Endothelial cell of umbilical vein (primary cell): ENCODE results near the gene TLE1. TPM values are rescaled to one million over a fixed set of nuclear protein-coding genes. Genes with fewer than 3 reads are reported as not detected.

Experiments used
- BruUV-seq: library from RNA; stranded (reverse); fragments of 400-500 nt; replicated peaks from 2 replicates; lab custom pipeline; 2021; lab: Mats Ljungman, UMichigan
- CTCF ChIA-PET: fragments of 300-600, 350-600 bp; sonication (Branson Sonifier 250); formaldehyde crosslinking; loops from one replicate; lab custom pipeline; 2021; ENCODE audit warnings: antibody characterized with exemption, inconsistent platforms; lab: Charles Lee
- POLR2A ChIA-PET: fragments of 300-600, 350-600 bp; sonication (Branson Sonifier 250); formaldehyde crosslinking; loops from one replicate; lab custom pipeline; 2021; ENCODE audit warnings: antibody characterized with exemption, inconsistent platforms; lab: Charles Lee
- DNase-seq: peaks from one replicate; pipeline ENCODE4 v3.0.0-alpha.2; 2011; ENCODE audit warnings: low read depth, low spot score
- FAIRE-seq: peaks from 2 replicates; lab custom pipeline; 2011; peaks lifted over from hg19 to GRCh38; lab: Jason Lieb, UNC
- H2AFZ ChIP-seq: 2 replicates; pipeline ENCODE4 v1.6.0; 2012; ENCODE audit warnings: low read depth, low read length, control low read depth, inconsistent platforms
- H3K27ac ChIP-seq: 2 replicates; pipeline ENCODE4 v1.5.1; 2011; ENCODE audit warnings: low read depth, mild to moderate bottlenecking, control low read depth, low read length, moderate library complexity; ENCODE audit not compliant: insufficient read depth
- H3K27me3 ChIP-seq, 2 experiments: 2 replicates each; pipeline versions ENCODE4 v1.6.0 to v1.6.1; 2011; ENCODE audit warnings: low read length in 2 of 2, mixed read lengths in 1 of 2; ENCODE audit not compliant: control insufficient read depth in 2 of 2, insufficient read depth in 2 of 2
- H3K36me3 ChIP-seq, 2 experiments: 2 replicates in 1 of 2; 3 replicates in 1 of 2; pipeline ENCODE4 v1.5.1; 2011; ENCODE audit warnings: low read length in 2 of 2, mild to moderate bottlenecking in 1 of 2, moderate library complexity in 1 of 2; ENCODE audit not compliant: control insufficient read depth in 2 of 2, insufficient read depth in 2 of 2; ENCODE audit errors: extremely low read depth in 1 of 2
- H3K4me1 ChIP-seq: 3 replicates; pipeline ENCODE4 v1.5.1; 2011; ENCODE audit warnings: mild to moderate bottlenecking, low read length; ENCODE audit not compliant: control insufficient read depth, insufficient read depth; ENCODE audit errors: extremely low read depth
- H3K4me2 ChIP-seq: 2 replicates; pipeline ENCODE4 v1.6.1; 2011; ENCODE audit warnings: low read length, control low read depth, mixed read lengths; ENCODE audit not compliant: insufficient read depth
- H3K4me3 ChIP-seq, 3 experiments: fragments of 200-600 bp in 1 of 3; sonication (generic), shearing (Covaris generic) in 1 of 3; replicated peaks in 1 of 3; 2 replicates each; pipeline ENCODE4 v1.5.1; 2011 to 2016; ENCODE audit warnings: control low read depth in 3 of 3, low read length in 3 of 3, mild to moderate bottlenecking in 2 of 3, inconsistent platforms in 1 of 3, low read depth in 1 of 3, moderate library complexity in 1 of 3; ENCODE audit not compliant: insufficient read depth in 1 of 3
- H3K79me2 ChIP-seq: 2 replicates; pipeline ENCODE4 v1.6.0; 2012; ENCODE audit warnings: low read length, inconsistent platforms; ENCODE audit not compliant: control insufficient read depth, insufficient read depth
- H3K9ac ChIP-seq: replicated peaks from 2 replicates; pipeline ENCODE3; 2011; ENCODE audit warnings: low read length, control low read depth; ENCODE audit not compliant: insufficient read depth; ENCODE audit errors: extremely low read depth
- H3K9me1 ChIP-seq: replicated peaks from 3 replicates; pipeline ENCODE4 v1.6.0; 2011; ENCODE audit warnings: mild to moderate bottlenecking, low read length; ENCODE audit not compliant: control insufficient read depth, insufficient read depth; ENCODE audit errors: extremely low read depth
- H3K9me3 ChIP-seq: replicated peaks from 2 replicates; pipeline ENCODE4 v1.5.1; 2012; ENCODE audit warnings: low read length, inconsistent platforms; ENCODE audit not compliant: control insufficient read depth, insufficient read depth
- H4K20me1 ChIP-seq: replicated peaks from 2 replicates; pipeline ENCODE3; 2011; ENCODE audit warnings: mild to moderate bottlenecking, low read length; ENCODE audit not compliant: control insufficient read depth, insufficient read depth; ENCODE audit errors: extremely low read depth
- EZH2 ChIP-seq: IDR thresholded peaks from 2 replicates; pipeline ENCODE4 v1.6.1; 2012; ENCODE audit warnings: borderline replicate concordance, low read depth, mild to moderate bottlenecking, moderate library complexity, low read length, inconsistent platforms; ENCODE audit not compliant: severe bottlenecking
- FOS ChIP-seq: IDR thresholded peaks from 2 replicates; pipeline ENCODE4 v1.6.1; 2011; ENCODE audit warnings: mild to moderate bottlenecking, low read length, moderate library complexity, borderline replicate concordance; ENCODE audit not compliant: insufficient read depth
- GATA2 ChIP-seq: IDR thresholded peaks from 2 replicates; pipeline ENCODE4 v1.7.0; 2011; ENCODE audit warnings: low read depth, mild to moderate bottlenecking, moderate library complexity, mixed read lengths, low read length; ENCODE audit not compliant: insufficient read length, insufficient read depth
- JUN ChIP-seq: IDR thresholded peaks from 2 replicates; pipeline ENCODE4 v1.6.1; 2011; ENCODE audit warnings: borderline replicate concordance, low read depth; ENCODE audit not compliant: insufficient read length, insufficient read depth
- MYC ChIP-seq: IDR thresholded peaks from one replicate; pipeline ENCODE4 v1.6.1; 2011; ENCODE audit warnings: mild to moderate bottlenecking, low read depth, low read length
- POLR2A ChIP-seq: IDR thresholded peaks from 2 replicates; pipeline ENCODE4 v1.6.1; 2012; ENCODE audit warnings: low read depth, mild to moderate bottlenecking, control low read depth, low read length
- POLR2AphosphoS5 ChIP-seq: IDR thresholded peaks from 2 replicates; pipeline ENCODE4 v1.6.1; 2012; ENCODE audit warnings: low read depth, mild to moderate bottlenecking, control low read depth, low read length, moderate library complexity; ENCODE audit not compliant: insufficient read depth
- dilution Hi-C: fragments of 300-500 bp; cut with MboI; formaldehyde crosslinking; loops from one replicate; pipeline ENCODE4 v1.15.0; 2019; ENCODE audit warnings: low sequenced_read_pairs; ENCODE audit not compliant: extremely low pct_ligation_motif_present
- intact Hi-C: fragments of 100-400 bp; cut with micrococcal nuclease; formaldehyde crosslinking; loops from one replicate; pipeline ENCODE4 v1.10.0; 2022
- polyA plus RNA-seq, 4 experiments: library from polyadenylated mRNA; depleted of rRNA in 3 of 4; stranded (reverse) in 3 of 4; unstranded in 1 of 4; fragments of >200 nt; gene quantifications; 2 replicates each; pipeline versions ENCODE4 v1.2.1 to v1.2.3, GENCODE V29; 2011 to 2012; ENCODE audit warnings: missing spikeins in 1 of 4
- total RNA-seq: library from RNA; stranded (reverse); gene quantifications from 2 replicates; pipeline ENCODE4 v1.2.3, GENCODE V29; 2021
- TF ChIP-seq, protein P1 (sequence below): IDR thresholded peaks from 2 replicates; pipeline ENCODE4 v1.6.1; 2011; ENCODE audit not compliant: insufficient read depth, insufficient read length
- TF ChIP-seq, protein P2 (sequence below), 2 donors: IDR thresholded peaks; 1 replicate in 1 of 2; 2 replicates in 1 of 2; pipeline ENCODE4 v1.5.1; 2011; ENCODE audit warnings: low read length in 2 of 2, mild to moderate bottlenecking in 2 of 2, moderate library complexity in 2 of 2, control low read depth in 1 of 2, inconsistent platforms in 1 of 2, low read depth in 1 of 2; ENCODE audit not compliant: insufficient read depth in 1 of 2; ENCODE audit errors: extremely low read depth in 1 of 2

The TLE1 gene
- total and polyA plus RNA-seq, 2 donors (not counting 3 experiments of a cell fraction or from before 2014, with no cell fraction given) = 55.0 to 58.2 TPM

DNA sequence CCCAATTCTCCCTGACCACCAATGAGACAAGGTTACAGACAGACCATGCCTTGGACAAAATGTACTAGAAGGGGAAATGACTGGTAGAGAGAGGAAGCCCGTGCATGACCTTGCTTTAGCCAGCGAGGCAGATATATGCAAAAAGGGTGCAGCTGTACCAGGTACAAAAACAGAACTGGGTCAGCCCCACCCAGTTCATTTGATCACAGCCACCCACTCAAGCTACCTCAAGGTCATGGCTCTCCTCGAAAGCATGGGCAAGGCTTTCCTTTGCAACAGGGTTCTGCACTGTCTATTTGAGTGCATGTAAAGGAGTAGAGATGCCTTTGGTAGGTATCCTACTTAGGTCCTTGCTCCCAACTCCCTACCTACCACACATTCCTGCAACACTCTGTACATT lies 33.3 kb downstream of the TLE1 start:
- H3K36me3 ChIP-seq = peaks cover 0 to 7% of the 10 kb centered on the region in 2 experiments
- DNase-seq (peak; percentile 52), FAIRE-seq (peak; percentile 84)
- peak; percentile 59 for TF ChIP-seq FOS
- peak; percentile 28 for TF ChIP-seq JUN
- peak; percentile 48 for TF ChIP-seq POLR2A
- TF ChIP-seq POLR2AphosphoS5 = peak; percentile 86
- TF ChIP-seq, protein P1, sequence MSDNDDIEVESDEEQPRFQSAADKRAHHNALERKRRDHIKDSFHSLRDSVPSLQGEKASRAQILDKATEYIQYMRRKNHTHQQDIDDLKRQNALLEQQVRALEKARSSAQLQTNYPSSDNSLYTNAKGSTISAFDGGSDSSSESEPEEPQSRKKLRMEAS = no peak
- TF ChIP-seq MYC = no peak
- peak; percentile 49 for TF ChIP-seq GATA2
- no peak overlapping the region for H2AFZ ChIP-seq
- no peak overlapping the region for H3K9ac ChIP-seq
- no peaks in the 10 kb centered on the region for H3K27me3 ChIP-seq
- BruUV-seq = no TSS peak
- intact Hi-C loops = loop anchor here (2.0 kb wide), 1 partner anchor 59 kb away; no protein-coding TSS in a partner anchor
- H3K9me3 ChIP-seq = no peaks in the 10 kb centered on the region
- no peaks in the 10 kb centered on the region for H4K20me1 ChIP-seq
- no peak overlapping the region for H3K4me3 ChIP-seq
- H3K4me1 ChIP-seq = peaks cover 36% of the 10 kb centered on the region
- H3K79me2 ChIP-seq = peaks cover 26% of the 10 kb centered on the region
- H3K27ac ChIP-seq = peak overlapping the region; percentile 64
- peak overlapping the region; percentile 51 for H3K4me2 ChIP-seq
- ChIA-PET POLR2A (no interaction called here), CTCF (no interaction called here)
- no peaks in the 10 kb centered on the region for H3K9me1 ChIP-seq
- dilution Hi-C loops = no loop called here

DNA sequence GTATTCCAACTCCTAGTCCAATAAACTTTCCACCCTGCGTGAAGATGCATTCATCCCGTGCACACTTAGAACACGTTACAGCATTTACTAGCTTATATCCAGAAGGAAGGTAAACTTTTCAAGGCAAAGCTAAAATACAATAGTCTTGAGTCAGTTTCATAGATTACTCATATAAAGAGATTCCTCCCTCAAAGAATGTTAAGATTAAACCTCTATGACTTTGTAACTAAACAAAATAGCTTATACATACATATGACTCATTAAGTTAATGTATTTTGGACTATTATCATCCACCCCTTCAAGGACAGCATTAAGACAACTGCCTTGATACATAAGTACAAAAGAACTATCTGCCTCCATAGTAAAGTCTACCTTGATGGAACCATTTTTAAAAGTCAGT lies 36.1 kb downstream of the TLE1 start:
- H3K9me1 ChIP-seq = no peaks in the 10 kb centered on the region
- H3K4me1 ChIP-seq = peaks cover 36% of the 10 kb centered on the region
- TF ChIP-seq MYC (no peak), JUN (peak; percentile 3), POLR2A (no peak), POLR2AphosphoS5 (no peak), EZH2 (no peak), FOS (peak; percentile 55)
- TF ChIP-seq, protein P2, sequence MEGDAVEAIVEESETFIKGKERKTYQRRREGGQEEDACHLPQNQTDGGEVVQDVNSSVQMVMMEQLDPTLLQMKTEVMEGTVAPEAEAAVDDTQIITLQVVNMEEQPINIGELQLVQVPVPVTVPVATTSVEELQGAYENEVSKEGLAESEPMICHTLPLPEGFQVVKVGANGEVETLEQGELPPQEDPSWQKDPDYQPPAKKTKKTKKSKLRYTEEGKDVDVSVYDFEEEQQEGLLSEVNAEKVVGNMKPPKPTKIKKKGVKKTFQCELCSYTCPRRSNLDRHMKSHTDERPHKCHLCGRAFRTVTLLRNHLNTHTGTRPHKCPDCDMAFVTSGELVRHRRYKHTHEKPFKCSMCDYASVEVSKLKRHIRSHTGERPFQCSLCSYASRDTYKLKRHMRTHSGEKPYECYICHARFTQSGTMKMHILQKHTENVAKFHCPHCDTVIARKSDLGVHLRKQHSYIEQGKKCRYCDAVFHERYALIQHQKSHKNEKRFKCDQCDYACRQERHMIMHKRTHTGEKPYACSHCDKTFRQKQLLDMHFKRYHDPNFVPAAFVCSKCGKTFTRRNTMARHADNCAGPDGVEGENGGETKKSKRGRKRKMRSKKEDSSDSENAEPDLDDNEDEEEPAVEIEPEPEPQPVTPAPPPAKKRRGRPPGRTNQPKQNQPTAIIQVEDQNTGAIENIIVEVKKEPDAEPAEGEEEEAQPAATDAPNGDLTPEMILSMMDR (IDR thresholded peaks at IDR 0.05; ENCODE audit: extremely low read depth in 1 of 2, insufficient read depth in 1 of 2, low read depth in 1 of 2, low read length in 2 of 2) = no peak
- H4K20me1 ChIP-seq = no peaks in the 10 kb centered on the region
- no peaks in the 10 kb centered on the region for H3K9me3 ChIP-seq
- H3K4me2 ChIP-seq = peak overlapping the region; percentile 13
- peaks cover 18% of the 10 kb centered on the region for H3K79me2 ChIP-seq
- H3K9ac ChIP-seq = no peak overlapping the region
- FAIRE-seq (no peak), DNase-seq (no peak)
- H3K36me3 ChIP-seq = peaks cover 3 to 18% of the 10 kb centered on the region in 2 experiments
- no peaks in the 10 kb centered on the region for H3K27me3 ChIP-seq
- dilution Hi-C loops (no loop called here), intact Hi-C loops (no loop called here)
- no peak overlapping the region for H2AFZ ChIP-seq
- CTCF ChIA-PET = interaction anchor here (0.9 to 1.4 kb wide), 6 partner anchors 13 to 131 kb away, joined by 3 to 5 read pairs (median 4); no protein-coding TSS in a partner anchor
- H3K27ac ChIP-seq = no peak overlapping the region
- BruUV-seq = no TSS peak
- POLR2A ChIA-PET = interaction anchor here (0.6 kb wide), 1 partner anchor 58 kb away, joined by 3 read pairs; no protein-coding TSS in a partner anchor
- H3K4me3 ChIP-seq = no peak overlapping the region
